ENCODE measurements around the gene G6PC1. TPM values are rescaled to one million over a fixed set of nuclear protein-coding genes. Genes with fewer than 3 reads are reported as not detected.
A peak's percentile ranks its signal among the peaks of the same experiment; 100 is the strongest.

G6PC1 gene
- total RNA-seq, 2 experiments from 2014 or later: not detected

DNA sequence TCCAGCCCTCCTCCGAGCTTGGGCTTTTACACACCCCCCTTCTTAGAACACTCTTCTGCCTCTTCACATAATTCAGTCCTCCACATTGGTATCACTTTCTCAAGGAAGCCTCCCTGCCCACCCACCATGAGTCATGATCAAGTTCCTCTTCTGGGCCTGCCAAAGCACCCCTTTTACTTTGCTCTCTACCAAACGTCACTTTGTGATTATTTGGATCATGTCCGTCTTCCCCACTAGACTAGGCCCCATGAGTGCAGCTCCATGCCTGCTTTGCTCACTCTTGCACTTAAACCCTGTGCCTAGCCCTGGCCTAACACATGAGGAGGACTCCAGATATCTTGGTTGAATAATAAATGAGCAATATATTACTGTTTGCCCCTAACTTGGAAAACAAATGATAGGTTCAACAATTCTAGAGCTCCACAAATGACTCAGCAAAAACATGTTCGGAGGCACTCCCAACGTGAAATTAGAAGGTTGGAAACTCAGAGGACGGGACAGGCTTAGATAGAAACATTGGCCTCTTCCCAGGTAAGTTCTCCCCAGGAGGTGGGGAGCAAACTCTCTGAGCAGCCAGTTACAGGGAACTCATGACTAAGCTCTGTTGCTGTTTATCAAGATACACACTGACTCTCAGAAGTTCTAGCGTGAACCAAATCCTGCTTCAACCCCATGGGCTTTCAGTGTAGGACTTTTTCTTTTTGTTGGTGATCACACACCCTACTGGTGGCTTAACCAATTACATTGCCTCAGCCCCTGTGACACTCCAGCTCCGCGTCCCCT, 28.3 kb downstream of the G6PC1 start:
- ATAC-seq (peak; percentile 94), DNase-seq (peak; percentile 60)
- POLR2A ChIA-PET: interaction anchor here (0.5 to 1.4 kb wide), 6 partner anchors 9 to 869 kb away, joined by 3 to 4 read pairs (median 3); partner anchors contain the start of genes BECN1, NBR1 and RPL27

DNA sequence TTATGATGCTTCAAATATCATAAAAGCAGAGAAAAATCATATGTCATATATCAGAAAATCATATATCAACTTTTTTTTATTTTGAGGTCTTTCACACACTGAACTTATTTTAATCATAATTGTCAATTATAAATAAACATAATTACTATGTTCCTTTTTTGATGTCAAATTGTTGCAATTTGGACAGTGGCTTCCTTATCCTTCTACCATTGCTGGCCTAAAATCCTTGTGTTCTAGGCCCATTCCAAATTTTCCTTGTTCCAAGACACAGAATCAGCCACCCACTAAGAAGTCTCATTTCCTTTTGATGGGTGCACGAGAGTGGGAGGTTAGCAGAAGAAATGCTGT, 28.9 kb downstream of the G6PC1 start:
- Mint-ChIP-seq H3K27ac (no peak overlapping the region), H3K27me3 (peaks cover 4% of the 10 kb centered on the region), H3K4me3 (no peak overlapping the region), H3K36me3 (ENCODE audit: low read depth) (no peaks in the 10 kb centered on the region), H3K9me3 (ENCODE audit: low read depth) (no peaks in the 10 kb centered on the region), H3K4me1 (peaks cover 14% of the 10 kb centered on the region)
- ATAC-seq (no peak), DNase-seq (no peak)
- ChIA-PET CTCF (interaction anchor here (0.6 to 3.2 kb wide), 14 partner anchors 10 to 352 kb away, joined by 3 to 15 read pairs (median 6); partner anchors contain the start of genes BECN1 and PSMC3IP), POLR2A (interaction anchor here (0.6 to 1.4 kb wide), 4 partner anchors 9 to 869 kb away, joined by 3 to 4 read pairs (median 3); partner anchors contain the start of gene RPL27)
- intact Hi-C loops (cut with DNase I, micrococcal nuclease): loop anchor here (1.0 to 5.0 kb wide), 4 partner anchors 85 to 351 kb away; partner anchors contain the start of genes AOC2 (in 1 of the 2) and BECN1 (in 1 of the 2)

More for the DNA sequence above, 28.3 kb downstream of the G6PC1 start:
- Mint-ChIP-seq H3K27ac (peak overlapping the region; percentile 48), H3K36me3 (ENCODE audit: low read depth) (no peaks in the 10 kb centered on the region), H3K4me1 (peaks cover 14% of the 10 kb centered on the region), H3K4me3 (peak overlapping the region; percentile 0), H3K27me3 (peaks cover 4% of the 10 kb centered on the region), H3K9me3 (ENCODE audit: low read depth) (no peaks in the 10 kb centered on the region)
- intact Hi-C loops (cut with DNase I, micrococcal nuclease): loop anchor here (1.0 to 5.0 kb wide), 4 partner anchors 84 to 351 kb away; partner anchors contain the start of genes AOC2 (in 1 of the 2) and BECN1 (in 1 of the 2)
- CTCF ChIA-PET: interaction anchor here (0.5 to 3.2 kb wide), 19 partner anchors 10 to 1334 kb away, joined by 3 to 15 read pairs (median 3); partner anchors contain the start of genes BECN1 and PSMC3IP

GRCh38 chr17:42937712-42938596, 37.4 kb downstream of the G6PC1 start:
- ChIA-PET CTCF (interaction anchor here (0.5 to 1.7 kb wide), 6 partner anchors 10 to 352 kb away, joined by 3 to 7 read pairs (median 3); partner anchors contain the start of genes AOC2 and BECN1), POLR2A (interaction anchor here (0.6 to 0.7 kb wide), 3 partner anchors 77 to 104 kb away, joined by 3 to 7 read pairs (median 7); no protein-coding TSS in a partner anchor)
- no peaks in the 10 kb centered on the region for H3K9me3 Mint-ChIP-seq (ENCODE audit: low read depth)
- peaks cover 4% of the 10 kb centered on the region for H3K27me3 Mint-ChIP-seq
- intact Hi-C loops (cut with DNase I, micrococcal nuclease): loop anchor here in 1 of 2 experiments (1.0 kb wide), 2 partner anchors 95 to 217 kb away; no protein-coding TSS in a partner anchor
- DNase-seq (peak; percentile 50), ATAC-seq (no peak)
- H3K36me3 Mint-ChIP-seq (ENCODE audit: low read depth): no peaks in the 10 kb centered on the region
- H3K4me1 Mint-ChIP-seq: no peaks in the 10 kb centered on the region
- no peak overlapping the region for H3K27ac Mint-ChIP-seq
- H3K4me3 Mint-ChIP-seq: no peak overlapping the region

DNA sequence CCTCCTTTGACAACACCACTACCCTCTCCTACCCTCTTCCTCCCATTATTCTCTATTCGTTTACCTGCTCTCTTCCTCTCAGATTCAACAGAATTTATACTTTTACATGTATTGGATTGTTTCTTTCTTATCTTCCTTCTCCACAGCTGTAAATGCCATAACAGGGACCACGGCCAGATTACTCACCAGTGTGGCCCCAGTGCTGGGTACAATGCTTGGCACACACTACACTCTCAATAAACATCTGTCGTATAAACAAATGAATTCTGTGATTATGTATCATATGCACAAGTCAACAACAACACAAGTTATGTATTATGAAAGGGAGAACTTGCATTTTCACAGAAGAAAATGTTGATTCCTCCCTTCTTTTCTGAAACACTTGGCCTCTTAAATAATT, 43.6 kb downstream of the G6PC1 start:
- H3K27me3 Mint-ChIP-seq: no peaks in the 10 kb centered on the region
- no peak for DNase-seq
- no peaks in the 10 kb centered on the region for H3K9me3 Mint-ChIP-seq (ENCODE audit: low read depth)
- H3K27ac Mint-ChIP-seq: no peak overlapping the region
- no peaks in the 10 kb centered on the region for H3K4me1 Mint-ChIP-seq
- intact Hi-C loops (cut with DNase I, micrococcal nuclease): no loop called here
- H3K36me3 Mint-ChIP-seq (ENCODE audit: low read depth): peaks cover 3% of the 10 kb centered on the region
- ChIA-PET POLR2A (no interaction called here), CTCF (no interaction called here)
- no peak overlapping the region for H3K4me3 Mint-ChIP-seq
- no peak for ATAC-seq

- Mint-ChIP-seq H3K27me3 (no peaks in the 10 kb centered on the region), H3K36me3 (ENCODE audit: low read depth) (peaks cover 22% of the 10 kb centered on the region), H3K9me3 (ENCODE audit: low read depth) (no peaks in the 10 kb centered on the region), H3K4me1 (no peaks in the 10 kb centered on the region), H3K4me3 (no peak overlapping the region), H3K27ac (no peak overlapping the region)
- ChIA-PET CTCF (no interaction called here), POLR2A (no interaction called here)
- intact Hi-C loops (cut with DNase I, micrococcal nuclease): no loop called here
- DNase-seq (no peak), ATAC-seq (no peak)
Measured at GRCh38 chr17:42946812-42947211, 46.2 kb downstream of the G6PC1 start.

DNA sequence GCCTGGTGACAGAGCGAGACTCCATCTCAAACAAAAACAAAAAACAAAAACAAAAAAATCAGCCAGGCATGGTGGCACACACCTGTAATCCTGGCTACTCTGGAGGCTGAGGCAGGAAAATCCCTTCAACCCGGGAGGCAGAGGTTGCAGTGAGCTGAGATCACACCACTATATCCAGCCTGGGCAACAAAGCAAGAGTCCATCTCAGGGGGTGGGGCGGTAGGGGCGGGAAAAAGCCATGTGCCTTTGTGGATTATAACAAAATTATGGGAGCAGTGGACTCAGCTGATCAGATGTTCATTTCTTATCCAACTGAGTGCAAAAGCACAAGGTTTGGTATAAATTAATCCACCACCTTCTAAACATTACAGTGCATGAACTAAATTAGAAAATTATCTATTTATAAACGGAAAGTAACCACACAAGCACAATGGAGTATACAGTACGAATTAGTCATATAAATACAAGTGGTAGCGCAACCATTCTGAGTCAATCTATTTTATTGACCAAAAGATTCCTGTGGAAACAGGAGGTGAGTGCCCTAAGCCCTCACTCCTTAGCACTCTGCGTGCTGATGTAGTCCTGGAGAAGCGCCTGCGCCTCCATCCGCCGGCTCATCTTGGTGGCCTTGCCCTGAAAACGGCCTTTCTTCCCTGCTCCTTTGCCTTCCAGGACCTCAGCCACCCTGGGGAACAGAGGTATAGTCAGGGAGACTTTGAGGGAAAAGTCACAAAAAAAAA, 49.6 kb downstream of the G6PC1 start:
- Mint-ChIP-seq H3K4me3 (no peak overlapping the region), H3K36me3 (ENCODE audit: low read depth) (peaks cover 42% of the 10 kb centered on the region), H3K4me1 (no peaks in the 10 kb centered on the region), H3K27me3 (no peaks in the 10 kb centered on the region), H3K9me3 (ENCODE audit: low read depth) (no peaks in the 10 kb centered on the region), H3K27ac (no peak overlapping the region)
- ChIA-PET CTCF (no interaction called here), POLR2A (no interaction called here)
- ATAC-seq (no peak), DNase-seq (no peak)
- intact Hi-C loops (cut with DNase I, micrococcal nuclease): no loop called here

Other genes with a start within 250 kb of the G6PC1 start
- 1 to 10 TPM; 9.0 to 9.2 TPM for gene TUBG2, start 241.5 kb upstream of the G6PC1 start, total RNA-seq
- under 1 TPM; 0.73 to 0.97 TPM for gene PLEKHH3, start 223.8 kb upstream of the G6PC1 start, total RNA-seq
- under 1 TPM; 0.18 to 0.37 TPM for gene CCR10, start 219.0 kb upstream of the G6PC1 start, total RNA-seq
- 1 to 10 TPM; 1.2 to 1.4 TPM for gene CNTNAP1, start 218.3 kb upstream of the G6PC1 start, total RNA-seq
- gene EZH1, start 155.8 kb upstream of the G6PC1 start, total RNA-seq: 10 to 100 TPM; 28.6 to 29.5 TPM
- gene RAMP2, start 139.6 kb upstream of the G6PC1 start, total RNA-seq: not detected
- gene VPS25, start 127.3 kb upstream of the G6PC1 start, total RNA-seq: 10 to 100 TPM; 62.5 to 64.0 TPM
- under 1 TPM; 0.42 to 0.64 TPM for gene WNK4, start 120.2 kb upstream of the G6PC1 start, total RNA-seq
- gene COA3, start 102.1 kb upstream of the G6PC1 start, total RNA-seq: 10 to 100 TPM; 30.1 to 31.4 TPM
- not detected for gene CNTD1, start 101.9 kb upstream of the G6PC1 start, total RNA-seq
- gene BECN1, start 76.5 kb upstream of the G6PC1 start, total RNA-seq: 100 to 1,000 TPM in 1 of 2 experiments, 10 to 100 TPM in 1; 69.1 to 101 TPM
- 100 to 1,000 TPM; 116 to 118 TPM for gene PSME3, start 67.4 kb upstream of the G6PC1 start, total RNA-seq
- 1 to 10 TPM; 1.7 to 1.9 TPM for gene AOC2, start 56.2 kb upstream of the G6PC1 start, total RNA-seq
- 1 to 10 TPM; 1.2 to 2.0 TPM for gene AOC3, start 49.6 kb upstream of the G6PC1 start, total RNA-seq
- gene AARSD1, start 63.7 kb downstream of the G6PC1 start, total RNA-seq: 10 to 100 TPM; 40.8 to 58.6 TPM
- gene PTGES3L, start 79.3 kb downstream of the G6PC1 start, total RNA-seq: under 1 TPM; 0.21 to 0.90 TPM
- gene RUNDC1, start 79.8 kb downstream of the G6PC1 start, total RNA-seq: 10 to 100 TPM; 12.3 to 12.5 TPM
- gene RPL27, start 97.6 kb downstream of the G6PC1 start, total RNA-seq: 1,000 to 10,000 TPM; 1,703 to 2,161 TPM
- gene IFI35, start 106.0 kb downstream of the G6PC1 start, total RNA-seq: 10 to 100 TPM; 65.3 to 68.1 TPM
- 10 to 100 TPM; 26.1 to 35.0 TPM for gene VAT1, start 121.6 kb downstream of the G6PC1 start, total RNA-seq
- under 1 TPM; 0.05 to 0.16 TPM for gene RND2, start 124.4 kb downstream of the G6PC1 start, total RNA-seq
- gene BRCA1, start 224.6 kb downstream of the G6PC1 start, total RNA-seq: 100 to 1,000 TPM in 1 of 2 experiments, 10 to 100 TPM in 1; 99.9 to 115 TPM